Hematopoietic multipotent progenitor cell treated with erythropoietin and hydrocortisone succinate and interleukin-3 and kit ligand, for 6 days (in vitro differentiated cells): ENCODE measurements around the gene SPDYA.
"Not testable (repeated sequence)": the region's sequence is repeated elsewhere in the genome, so short reads cannot be mapped to it uniquely, and the experiment has no call there.

Experiments
- DNase-seq: peaks from one replicate; pipeline ENCODE4 v3.0.0-alpha.2; 2015

SPDYA gene

GRCh38 chr2:28810384-28811285 lies at the start of gene SPDYA:
SPDYA (plus strand) TSS chr2:28810834; CDS start chr2:28816015, 5,181 bp downstream.
- DNase-seq, result peak; percentile 87

- DNase-seq, result no peak
These were observed 49.2 kb upstream of the SPDYA start for GRCh38 chr2:28761420-28761819.

GRCh38 chr2:28764909-28765711 lies 45.5 kb upstream of the SPDYA start:
- DNase-seq, result no peak

GRCh38 chr2:28766070-28766469 lies 44.6 kb upstream of the SPDYA start:
- no peak for DNase-seq

- DNase-seq, result no peak
These were observed 43.3 kb upstream of the SPDYA start for GRCh38 chr2:28767337-28767736.

- no peak for DNase-seq
These were observed 42.2 kb upstream of the SPDYA start for GRCh38 chr2:28768422-28768821.

- no peak for DNase-seq
These were observed 41.7 kb upstream of the SPDYA start for GRCh38 chr2:28768952-28769351.

- DNase-seq, result no peak
These were observed 38.3 kb upstream of the SPDYA start for GRCh38 chr2:28772351-28772750.

GRCh38 chr2:28776471-28776870 lies 34.2 kb upstream of the SPDYA start:
- DNase-seq, result no peak

GRCh38 chr2:28778392-28778791 lies 32.2 kb upstream of the SPDYA start:
- DNase-seq, result no peak

GRCh38 chr2:28779001-28779400 lies 31.6 kb upstream of the SPDYA start:
- no peak for DNase-seq

GRCh38 chr2:28780496-28780895 lies 30.1 kb upstream of the SPDYA start:
- DNase-seq, result no peak

GRCh38 chr2:28782423-28782822 lies 28.2 kb upstream of the SPDYA start:
- DNase-seq, result no peak

- DNase-seq, result not testable (repeated sequence)
These were observed 26.1 kb upstream of the SPDYA start for GRCh38 chr2:28784570-28784969.

- no peak for DNase-seq
These were observed 14.0 kb upstream of the SPDYA start for GRCh38 chr2:28796620-28797019.

- no peak for DNase-seq
These were observed 8.9 kb upstream of the SPDYA start for GRCh38 chr2:28801726-28802125.

GRCh38 chr2:28802975-28803429 lies 7.6 kb upstream of the SPDYA start:
- DNase-seq, result peak; percentile 52

GRCh38 chr2:28809927-28810326 lies 707 bp upstream of the SPDYA start:
- no peak for DNase-seq

GRCh38 chr2:28818053-28818452 lies 7.4 kb downstream of the SPDYA start:
- no peak for DNase-seq

GRCh38 chr2:28821295-28821958 lies 10.8 kb downstream of the SPDYA start:
- peak; percentile 80 for DNase-seq

- no peak for DNase-seq
These were observed 11.4 kb downstream of the SPDYA start for GRCh38 chr2:28822036-28822435.

GRCh38 chr2:28824207-28824606 lies 13.6 kb downstream of the SPDYA start:
- no peak for DNase-seq

GRCh38 chr2:28824870-28825269 lies 14.2 kb downstream of the SPDYA start:
- no peak for DNase-seq
